Mesendoderm (in vitro differentiated cells): ENCODE results near the gene BMPER.
A peak's percentile ranks its signal among the peaks of the same experiment; 100 is the strongest.

Experiments
- DNase-seq: peaks from one replicate; pipeline ENCODE4 v3.0.0; 2013
- H2AK5ac ChIP-seq: 2 replicates; pipeline ENCODE4 v1.6.1; 2013; ENCODE audit warnings: low read length, inconsistent platforms
- H2BK120ac ChIP-seq: 2 replicates; pipeline ENCODE4 v1.6.1; 2013; ENCODE audit warnings: low read depth, mild to moderate bottlenecking, low read length, moderate library complexity, mixed read lengths
- H2BK15ac ChIP-seq: replicated peaks from 2 replicates; pipeline ENCODE4 v1.6.1; 2013; ENCODE audit warnings: low read depth, mild to moderate bottlenecking, moderate library complexity
- H2BK5ac ChIP-seq: 2 replicates; pipeline ENCODE4 v1.6.1; 2013; ENCODE audit warnings: low read length, inconsistent platforms
- H3K18ac ChIP-seq: 2 replicates; pipeline ENCODE4 v1.6.1; 2013; ENCODE audit warnings: mild to moderate bottlenecking, low read length, mixed read lengths
- H3K23ac ChIP-seq: one replicate; pipeline ENCODE4 v1.6.1; 2013; ENCODE audit warnings: low read length
- H3K27ac ChIP-seq: 2 replicates; pipeline ENCODE4 v1.5.1; 2013; ENCODE audit warnings: low read depth, mild to moderate bottlenecking, inconsistent platforms, low read length, moderate library complexity
- H3K27me3 ChIP-seq: 2 replicates; pipeline ENCODE4 v1.6.1; 2013; ENCODE audit warnings: low read length, control low read depth, mild to moderate bottlenecking, inconsistent platforms; ENCODE audit not compliant: insufficient read depth, poor library complexity
- H3K36me3 ChIP-seq: 2 replicates; pipeline ENCODE4 v1.6.1; 2013; ENCODE audit warnings: low read length, inconsistent platforms; ENCODE audit not compliant: control insufficient read depth, insufficient read depth
- H3K4ac ChIP-seq: one replicate; pipeline ENCODE4 v1.6.1; 2013; ENCODE audit warnings: low read depth, mild to moderate bottlenecking, low read length, moderate library complexity
- H3K4me1 ChIP-seq: 2 replicates; pipeline ENCODE4 v1.6.1; 2013; ENCODE audit warnings: low read depth, low read length, inconsistent platforms; ENCODE audit not compliant: control insufficient read depth
- H3K4me2 ChIP-seq: 2 replicates; pipeline ENCODE4 v1.6.1; 2013; ENCODE audit warnings: low read length
- H3K4me3 ChIP-seq: 2 replicates; pipeline ENCODE4 v1.5.1; 2013; ENCODE audit warnings: mild to moderate bottlenecking, low read length
- H3K56ac ChIP-seq: one replicate; pipeline ENCODE4 v1.6.1; 2013; ENCODE audit warnings: low read length
- H3K79me1 ChIP-seq: 2 replicates; pipeline ENCODE4 v1.6.1; 2013; ENCODE audit warnings: low read length, inconsistent platforms
- H3K79me2 ChIP-seq: 2 replicates; pipeline ENCODE4 v1.6.1; 2013; ENCODE audit warnings: mild to moderate bottlenecking, low read length; ENCODE audit not compliant: control insufficient read depth, insufficient read depth
- H3K9ac ChIP-seq: 2 replicates; pipeline ENCODE4 v1.6.1; 2013; ENCODE audit warnings: low read length, inconsistent platforms
- H4K5ac ChIP-seq: one replicate; pipeline ENCODE4 v1.6.1; 2013; ENCODE audit warnings: low read length
- H4K8ac ChIP-seq: one replicate; pipeline ENCODE4 v1.6.1; 2013; ENCODE audit warnings: low read depth, mild to moderate bottlenecking, control low read depth, low read length, moderate library complexity
- WGBS: extraction: QIAGEN DNeasy Blood & Tissue Kit; methylation state at CpG from one replicate; pipeline ENCODE4 v1.1.7; 2013; ENCODE audit warnings: low lambda C conversion rate, missing lambda C conversion rate; ENCODE audit not compliant: insufficient coverage; ENCODE audit errors: extremely low coverage; 5-methylcytosine and 5-hydroxymethylcytosine counted together

The BMPER gene

DNA sequence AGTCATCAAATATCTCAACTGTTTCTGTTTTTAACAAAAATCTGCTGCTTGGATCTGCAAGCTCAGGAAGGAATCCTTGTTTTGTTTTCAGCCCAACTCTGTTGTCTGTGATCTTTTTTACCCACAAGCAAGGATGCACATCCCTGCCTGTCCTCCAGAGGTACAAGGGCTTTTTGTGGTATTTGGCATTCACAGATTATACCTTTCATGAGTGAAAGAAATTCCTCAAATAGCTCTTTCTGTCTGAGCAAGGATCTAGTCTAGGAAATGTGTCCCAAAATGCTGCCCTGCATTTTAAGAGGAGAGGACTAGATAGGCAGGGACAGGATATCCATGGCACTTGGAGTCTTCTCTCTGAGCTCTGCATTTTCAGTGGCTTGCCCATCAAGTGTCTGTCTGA is 151.8 kb downstream of the BMPER start:
- H3K4me3 ChIP-seq = no peak overlapping the region
- no peak overlapping the region for H3K18ac ChIP-seq
- H3K9ac ChIP-seq = no peak overlapping the region
- H3K4me2 ChIP-seq = no peak overlapping the region
- no peak overlapping the region for H3K4ac ChIP-seq
- H3K27ac ChIP-seq = no peak overlapping the region
- H3K4me1 ChIP-seq = peaks cover 5% of the 10 kb centered on the region
- no peak overlapping the region for H2BK15ac ChIP-seq
- no peak overlapping the region for H4K8ac ChIP-seq
- H2BK5ac ChIP-seq = no peak overlapping the region
- no peaks in the 10 kb centered on the region for H3K79me2 ChIP-seq
- H2BK120ac ChIP-seq = no peak overlapping the region
- H3K27me3 ChIP-seq = no peaks in the 10 kb centered on the region
- H3K79me1 ChIP-seq = no peaks in the 10 kb centered on the region
- no peak for DNase-seq
- H3K36me3 ChIP-seq = no peaks in the 10 kb centered on the region
- H4K5ac ChIP-seq = no peak overlapping the region
- no peak overlapping the region for H3K56ac ChIP-seq
- no peak overlapping the region for H2AK5ac ChIP-seq
- no peak overlapping the region for H3K23ac ChIP-seq

DNA sequence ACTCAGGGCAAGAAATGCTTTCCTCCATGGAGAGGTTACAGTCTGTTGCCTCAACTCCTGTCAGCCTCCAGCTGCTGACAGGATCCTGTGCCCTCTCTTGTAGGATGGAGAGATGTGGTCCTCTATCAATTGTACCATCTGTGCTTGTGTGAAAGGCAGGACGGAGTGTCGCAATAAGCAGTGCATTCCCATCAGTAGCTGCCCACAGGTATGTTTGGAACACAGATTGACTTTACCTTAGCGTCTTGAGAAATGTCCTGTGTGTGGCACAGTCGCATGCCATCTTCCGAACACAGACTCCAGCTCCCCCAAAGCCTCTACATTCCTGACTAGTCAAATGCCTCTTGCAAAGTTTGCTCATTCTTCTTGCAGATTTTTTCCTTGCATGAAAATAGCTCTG is 152.6 kb downstream of the BMPER start:
- Histone ChIP-seq H4K5ac (no peak overlapping the region), H3K56ac (no peak overlapping the region), H3K18ac (no peak overlapping the region), H3K79me2 (no peaks in the 10 kb centered on the region), H3K23ac (no peak overlapping the region), H3K27ac (no peak overlapping the region), H3K36me3 (no peaks in the 10 kb centered on the region), H2BK5ac (no peak overlapping the region), H2AK5ac (no peak overlapping the region), H3K4me2 (no peak overlapping the region), H3K9ac (no peak overlapping the region), H3K4ac (no peak overlapping the region), H2BK120ac (no peak overlapping the region), H3K27me3 (no peaks in the 10 kb centered on the region), H2BK15ac (no peak overlapping the region), H3K4me3 (no peak overlapping the region), H3K4me1 (peaks cover 5% of the 10 kb centered on the region), H3K79me1 (no peaks in the 10 kb centered on the region), H4K8ac (no peak overlapping the region)
- DNase-seq = no peak
- WGBS = no CpG with 5 or more reads among the region's 5 CpGs

GRCh38 chr7:34058801-34059135 is 153.4 kb downstream of the BMPER start:
- Histone ChIP-seq H2BK15ac (no peak overlapping the region), H3K79me1 (no peaks in the 10 kb centered on the region), H3K18ac (no peak overlapping the region), H3K23ac (no peak overlapping the region), H2BK5ac (no peak overlapping the region), H3K4ac (no peak overlapping the region), H3K27ac (no peak overlapping the region), H3K27me3 (no peaks in the 10 kb centered on the region), H4K8ac (no peak overlapping the region), H3K56ac (no peak overlapping the region), H2AK5ac (no peak overlapping the region), H2BK120ac (no peak overlapping the region), H3K4me3 (no peak overlapping the region), H4K5ac (no peak overlapping the region), H3K36me3 (no peaks in the 10 kb centered on the region), H3K4me1 (peaks cover 5% of the 10 kb centered on the region), H3K79me2 (no peaks in the 10 kb centered on the region), H3K4me2 (no peak overlapping the region), H3K9ac (no peak overlapping the region)
- no CpG with 5 or more reads among the region's 1 CpG for WGBS
- DNase-seq = no peak

DNA sequence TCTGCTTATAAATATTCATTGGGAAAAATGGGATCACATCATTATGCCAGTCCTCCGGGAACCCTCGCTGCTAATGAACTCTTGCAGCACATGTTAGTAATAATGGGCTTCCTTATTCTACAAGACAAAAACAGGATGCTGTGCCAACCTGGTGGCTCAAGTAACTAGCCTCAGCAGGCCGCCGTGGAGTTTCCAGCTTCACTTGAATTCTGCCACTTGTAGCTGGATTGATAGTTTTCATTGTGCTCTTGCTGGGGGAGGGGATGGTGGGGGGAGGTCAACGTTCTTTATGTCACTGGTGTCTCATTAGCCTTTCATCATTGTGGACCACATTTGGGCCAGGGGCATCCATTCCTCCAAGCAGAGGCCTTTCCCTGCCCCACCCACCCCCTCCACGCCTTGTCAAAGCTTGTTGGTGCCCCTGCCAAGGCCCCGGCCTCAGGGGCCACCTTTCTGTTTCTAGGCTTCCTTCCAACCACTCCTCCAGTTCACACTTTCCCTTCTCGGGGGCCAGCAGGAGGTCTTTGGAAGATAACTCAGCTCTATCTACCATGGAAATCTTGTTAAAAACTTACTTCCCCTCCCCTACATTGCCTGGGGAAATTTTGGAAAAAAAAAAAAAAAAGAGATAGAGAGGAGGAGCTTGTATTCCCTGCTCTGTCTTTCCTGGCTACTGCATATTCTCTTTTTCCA is 153.9 kb downstream of the BMPER start:
- DNase-seq = peak; percentile 90
- peak overlapping the region; percentile 73 for H3K18ac ChIP-seq
- no peak overlapping the region for H2BK15ac ChIP-seq
- no peaks in the 10 kb centered on the region for H3K36me3 ChIP-seq
- H2BK120ac ChIP-seq = no peak overlapping the region
- H3K9ac ChIP-seq = no peak overlapping the region
- H3K79me2 ChIP-seq = no peaks in the 10 kb centered on the region
- WGBS = no CpG with 5 or more reads among the region's 8 CpGs
- peaks cover 5% of the 10 kb centered on the region for H3K4me1 ChIP-seq
- H3K27me3 ChIP-seq = no peaks in the 10 kb centered on the region
- no peak overlapping the region for H2BK5ac ChIP-seq
- H4K5ac ChIP-seq = no peak overlapping the region
- no peak overlapping the region for H3K4ac ChIP-seq
- no peak overlapping the region for H3K4me2 ChIP-seq
- H3K4me3 ChIP-seq = no peak overlapping the region
- no peaks in the 10 kb centered on the region for H3K79me1 ChIP-seq
- no peak overlapping the region for H3K27ac ChIP-seq
- H4K8ac ChIP-seq = no peak overlapping the region
- no peak overlapping the region for H2AK5ac ChIP-seq
- H3K23ac ChIP-seq = no peak overlapping the region
- H3K56ac ChIP-seq = no peak overlapping the region

- H3K23ac ChIP-seq = no peak overlapping the region
- no peak overlapping the region for H2BK5ac ChIP-seq
- no peak overlapping the region for H3K4ac ChIP-seq
- H3K79me1 ChIP-seq = no peaks in the 10 kb centered on the region
- H3K18ac ChIP-seq = no peak overlapping the region
- no peak overlapping the region for H3K27ac ChIP-seq
- H3K4me3 ChIP-seq = no peak overlapping the region
- no peak overlapping the region for H2BK15ac ChIP-seq
- no peak overlapping the region for H2AK5ac ChIP-seq
- no peak overlapping the region for H3K4me2 ChIP-seq
- H3K36me3 ChIP-seq = no peaks in the 10 kb centered on the region
- peaks cover 5% of the 10 kb centered on the region for H3K4me1 ChIP-seq
- H3K27me3 ChIP-seq = no peaks in the 10 kb centered on the region
- no peak overlapping the region for H3K56ac ChIP-seq
- H2BK120ac ChIP-seq = no peak overlapping the region
- no CpG with 5 or more reads among the region's 4 CpGs for WGBS
- H4K8ac ChIP-seq = no peak overlapping the region
- H3K9ac ChIP-seq = no peak overlapping the region
- H3K79me2 ChIP-seq = no peaks in the 10 kb centered on the region
- no peak overlapping the region for H4K5ac ChIP-seq
- no peak for DNase-seq
Measured at GRCh38 chr7:34060196-34060947, 155.0 kb downstream of the BMPER start.

DNA sequence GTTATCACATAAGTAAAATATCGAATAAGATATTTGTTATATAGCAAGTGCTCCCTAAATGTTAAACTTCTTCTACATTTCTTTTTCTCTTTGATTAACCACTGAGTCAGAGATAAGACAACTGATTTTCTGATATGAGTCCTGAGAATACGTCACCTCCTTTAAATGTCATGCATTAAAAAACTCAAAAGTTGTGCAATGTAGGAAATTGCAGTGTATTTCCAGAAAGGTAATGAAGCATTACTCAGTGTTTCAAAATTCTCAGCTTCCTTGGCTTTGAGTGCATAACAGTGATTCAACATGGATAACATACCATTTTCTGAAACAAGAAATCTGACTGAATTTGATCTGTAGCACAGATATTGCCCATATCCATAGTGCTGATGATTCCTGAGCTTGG is 155.8 kb downstream of the BMPER start:
- Histone ChIP-seq H3K4me1 (peaks cover 5% of the 10 kb centered on the region), H3K27ac (no peak overlapping the region)

More for the DNA sequence above, 155.8 kb downstream of the BMPER start:
- Histone ChIP-seq H2AK5ac (no peak overlapping the region), H4K5ac (no peak overlapping the region), H4K8ac (no peak overlapping the region), H3K4me3 (no peak overlapping the region), H2BK5ac (no peak overlapping the region), H2BK120ac (no peak overlapping the region), H2BK15ac (no peak overlapping the region), H3K79me2 (no peaks in the 10 kb centered on the region), H3K4ac (no peak overlapping the region), H3K4me2 (no peak overlapping the region), H3K56ac (no peak overlapping the region), H3K36me3 (no peaks in the 10 kb centered on the region), H3K18ac (no peak overlapping the region), H3K9ac (no peak overlapping the region), H3K27me3 (no peaks in the 10 kb centered on the region), H3K23ac (no peak overlapping the region), H3K79me1 (no peaks in the 10 kb centered on the region)
- DNase-seq = no peak
- WGBS = no CpG with 5 or more reads among the region's 2 CpGs
